ENCODE data around the gene MARK3.

Gene MARK3

GRCh38 chr14:103533137-103533998 is 148.2 kb downstream of the MARK3 start:
- TF ChIP-seq, protein P1, sequence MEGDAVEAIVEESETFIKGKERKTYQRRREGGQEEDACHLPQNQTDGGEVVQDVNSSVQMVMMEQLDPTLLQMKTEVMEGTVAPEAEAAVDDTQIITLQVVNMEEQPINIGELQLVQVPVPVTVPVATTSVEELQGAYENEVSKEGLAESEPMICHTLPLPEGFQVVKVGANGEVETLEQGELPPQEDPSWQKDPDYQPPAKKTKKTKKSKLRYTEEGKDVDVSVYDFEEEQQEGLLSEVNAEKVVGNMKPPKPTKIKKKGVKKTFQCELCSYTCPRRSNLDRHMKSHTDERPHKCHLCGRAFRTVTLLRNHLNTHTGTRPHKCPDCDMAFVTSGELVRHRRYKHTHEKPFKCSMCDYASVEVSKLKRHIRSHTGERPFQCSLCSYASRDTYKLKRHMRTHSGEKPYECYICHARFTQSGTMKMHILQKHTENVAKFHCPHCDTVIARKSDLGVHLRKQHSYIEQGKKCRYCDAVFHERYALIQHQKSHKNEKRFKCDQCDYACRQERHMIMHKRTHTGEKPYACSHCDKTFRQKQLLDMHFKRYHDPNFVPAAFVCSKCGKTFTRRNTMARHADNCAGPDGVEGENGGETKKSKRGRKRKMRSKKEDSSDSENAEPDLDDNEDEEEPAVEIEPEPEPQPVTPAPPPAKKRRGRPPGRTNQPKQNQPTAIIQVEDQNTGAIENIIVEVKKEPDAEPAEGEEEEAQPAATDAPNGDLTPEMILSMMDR (IDR thresholded peaks at IDR 0.05; ENCODE audit: extremely low read depth, missing control alignments): no peak

DNA sequence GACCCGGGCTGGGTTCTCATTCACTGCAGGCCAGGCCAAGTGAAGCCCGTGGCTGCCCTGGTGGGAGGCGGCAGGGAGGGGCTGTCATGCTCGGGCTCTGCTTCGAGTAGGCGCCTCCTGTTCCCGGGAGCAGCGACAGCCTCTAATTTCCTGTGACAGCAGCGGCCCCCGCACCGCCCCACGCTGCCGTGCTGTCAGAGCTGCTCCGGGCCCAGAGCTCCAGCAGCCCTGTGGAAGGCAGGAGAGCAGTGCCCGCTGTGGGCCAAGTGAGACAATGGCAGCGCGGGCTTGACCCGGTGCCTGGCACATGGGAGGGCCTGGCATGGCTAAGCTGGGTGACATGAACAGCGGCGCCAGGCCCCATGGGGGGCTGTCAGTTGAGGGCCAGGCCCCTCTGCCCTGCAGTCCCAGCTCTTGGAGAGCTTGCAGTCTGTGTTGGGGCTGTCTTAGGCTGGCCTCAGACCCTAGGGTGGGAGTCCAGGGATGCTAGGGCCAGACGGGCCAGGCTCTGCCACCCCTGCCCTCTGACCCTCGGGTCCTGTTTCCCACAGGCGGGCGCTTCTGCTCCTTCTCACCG is 148.9 kb downstream of the MARK3 start:
- TF ChIP-seq, protein P1 (IDR thresholded peaks at IDR 0.05; ENCODE audit: extremely low read depth, missing control alignments): no peak
- DNase-seq (ENCODE audit: low spot score): no peak

More at GRCh38 chr14:103533137-103533998, 148.2 kb downstream of the MARK3 start:
- DNase-seq (ENCODE audit: low spot score): no peak

DNA sequence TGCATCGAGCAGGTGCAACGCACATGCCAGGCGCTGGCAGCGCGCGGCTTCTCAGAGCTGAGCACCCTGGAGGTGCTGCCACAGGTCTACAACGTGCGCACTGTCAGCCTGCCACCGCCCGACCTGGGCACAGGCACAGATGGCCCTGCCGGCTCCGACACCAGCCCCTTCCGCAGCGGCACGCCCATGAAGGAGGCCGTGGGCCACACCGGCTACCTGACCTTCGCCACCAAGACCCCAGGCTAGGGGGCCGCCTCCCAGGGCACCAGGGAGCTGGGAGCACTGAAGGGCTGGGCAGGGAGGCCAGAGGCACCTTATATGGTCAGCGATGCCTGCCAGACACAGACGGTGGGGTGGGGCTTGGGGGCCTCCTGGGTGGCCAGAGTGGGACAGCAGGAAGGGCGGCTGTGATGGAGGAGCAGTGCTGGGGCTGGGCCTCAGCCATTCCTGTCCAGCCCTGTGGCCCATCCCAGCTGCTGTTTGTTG is 149.4 kb downstream of the MARK3 start:
- TF ChIP-seq, protein P1 (IDR thresholded peaks at IDR 0.05; ENCODE audit: extremely low read depth, missing control alignments): no peak
- no peak for DNase-seq (ENCODE audit: low spot score)

- DNase-seq (ENCODE audit: low spot score): no peak
- TF ChIP-seq, protein P1 (IDR thresholded peaks at IDR 0.05; ENCODE audit: extremely low read depth, missing control alignments): no peak
These were observed 150.1 kb downstream of the MARK3 start for GRCh38 chr14:103535081-103535890.

DNA sequence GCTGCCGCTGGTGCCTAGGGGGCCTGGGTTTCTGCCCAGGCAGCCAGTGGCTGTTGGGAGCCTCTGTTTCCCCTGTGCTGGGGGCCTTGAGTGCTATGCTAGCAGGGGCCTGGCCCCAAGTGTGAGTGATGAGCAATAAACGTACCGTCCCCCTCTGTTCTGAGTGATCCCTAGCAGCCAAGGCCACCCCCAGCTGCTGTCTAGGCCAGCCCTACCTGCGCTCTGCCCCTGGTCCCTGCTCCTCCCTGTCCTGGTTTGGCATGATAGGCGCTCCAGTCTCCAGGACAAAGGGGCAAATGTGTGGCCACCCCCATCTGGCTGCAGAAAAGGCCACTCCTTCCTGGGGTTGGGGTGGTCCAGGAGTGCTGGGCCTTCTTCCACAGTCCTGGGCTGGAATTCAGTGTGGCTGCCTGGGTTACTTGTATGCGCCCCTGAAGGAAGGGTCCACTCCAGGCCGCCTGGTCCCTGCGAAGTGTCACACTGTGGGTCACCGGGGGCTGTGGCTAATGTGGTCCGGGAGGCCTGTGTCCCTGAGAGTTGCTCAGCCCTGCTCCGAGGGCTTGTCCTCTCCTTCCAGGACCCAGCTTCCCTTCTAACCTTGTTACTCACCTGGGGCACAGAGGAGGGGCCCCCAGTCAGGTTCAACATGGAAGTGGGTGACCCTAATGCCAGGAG is 150.8 kb downstream of the MARK3 start:
- TF ChIP-seq, protein P1 (IDR thresholded peaks at IDR 0.05; ENCODE audit: extremely low read depth, missing control alignments): no peak
- no peak for DNase-seq (ENCODE audit: low spot score)

GRCh38 chr14:103536693-103537092 is 151.5 kb downstream of the MARK3 start:
- DNase-seq (ENCODE audit: low spot score): no peak
- TF ChIP-seq, protein P1 (IDR thresholded peaks at IDR 0.05; ENCODE audit: extremely low read depth, missing control alignments): no peak

Data from GM20000 (cell line).